ENCODE results near the gene BCL2L1. TPM values are rescaled to one million over a fixed set of nuclear protein-coding genes. Genes with fewer than 3 reads are reported as not detected.

BCL2L1 gene
- polyA plus RNA-seq, 2 donors, result 60.0 to 80.9 TPM

DNA sequence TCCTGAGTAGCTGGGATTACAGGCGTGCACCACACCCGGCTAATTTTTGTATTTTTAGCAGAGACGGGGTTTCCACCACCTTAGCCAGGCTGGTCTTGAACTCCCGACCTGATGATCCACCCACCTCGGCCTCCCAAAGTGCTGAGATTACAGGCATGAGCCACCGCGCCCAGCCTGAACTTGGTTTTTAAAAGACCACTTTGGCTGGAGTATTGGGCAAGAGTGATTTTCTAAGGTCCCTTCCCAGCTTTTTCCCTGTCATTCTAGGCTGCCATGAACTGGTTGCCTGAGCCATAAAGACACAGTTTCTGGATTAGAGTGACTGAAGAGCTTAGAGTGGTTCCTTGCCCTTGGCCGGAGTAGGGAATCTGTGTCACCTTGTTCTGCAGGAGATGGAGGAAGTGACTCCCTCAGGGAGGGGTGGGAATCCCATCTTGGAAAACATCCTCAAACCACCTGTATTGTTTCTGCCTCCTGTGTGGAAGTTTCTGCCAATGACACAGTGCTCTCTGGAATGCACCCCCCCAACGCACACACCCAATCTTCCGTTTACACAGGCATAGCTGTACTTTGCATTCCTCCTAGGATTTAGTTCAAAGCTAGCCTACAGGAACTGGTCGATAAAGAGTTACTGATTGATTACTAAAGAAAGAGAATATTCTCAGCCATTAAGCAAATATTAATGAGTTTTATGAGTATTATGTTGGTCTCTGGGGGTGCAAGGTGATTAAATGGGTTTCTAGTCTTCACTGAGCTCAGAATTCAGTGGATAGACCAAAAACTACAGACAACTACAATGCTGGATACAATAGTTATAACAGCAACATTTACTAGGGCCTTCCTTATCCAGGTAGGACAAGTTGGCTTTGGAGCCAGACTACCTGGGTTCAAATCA is 18.2 kb downstream of the BCL2L1 start:
- Histone ChIP-seq H3K36me3 (ENCODE audit: control insufficient read depth in 2 of 2, insufficient read depth in 2 of 2, low read length in 1 of 2) (peaks cover 5 to 10% of the 10 kb centered on the region in 2 donors), H3K4me1 (ENCODE audit: control insufficient read depth in 2 of 2, insufficient read depth in 2 of 2, low read length in 1 of 2) (peaks cover 17 to 25% of the 10 kb centered on the region in 2 donors)
- 49 to 50% methylated on average over 11 of the region's 11 CpGs for WGBS, 2 donors

DNA sequence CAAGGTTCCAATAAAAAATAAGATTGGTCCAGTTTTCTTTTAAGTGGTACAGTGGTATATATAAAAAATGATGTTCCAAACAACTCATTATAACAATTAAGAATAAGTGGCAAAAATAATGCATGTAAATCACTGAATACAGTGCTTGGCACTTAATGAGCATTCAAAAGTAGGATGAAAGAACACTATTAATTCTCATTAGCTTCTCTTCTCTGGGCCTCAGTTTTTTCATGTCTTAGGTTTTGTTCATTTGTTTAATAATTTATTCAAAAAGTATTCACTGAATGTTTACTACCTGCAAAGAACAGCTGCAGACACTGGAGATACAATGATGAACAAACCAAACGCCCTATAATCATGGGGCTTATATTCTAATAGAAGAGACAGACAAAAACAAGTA is 21.1 kb downstream of the BCL2L1 start:
- peaks cover 15 to 16% of the 10 kb centered on the region in 2 donors for H3K4me1 ChIP-seq (ENCODE audit: control insufficient read depth in 2 of 2, insufficient read depth in 2 of 2, low read length in 1 of 2)

More for the DNA sequence above, 18.2 kb downstream of the BCL2L1 start:
- peak overlapping the region; percentile 88 to 91 for H3K27ac ChIP-seq (ENCODE audit: low read depth in 2 of 2, low read length in 1 of 2)
- H3K9me3 ChIP-seq (ENCODE audit: control insufficient read depth in 2 of 2, insufficient read depth in 1 of 2, low read depth in 1 of 2, low read length in 1 of 2), result no peaks in the 10 kb centered on the region
- H3K27me3 ChIP-seq (ENCODE audit: control insufficient read depth in 1 of 2, insufficient read depth in 2 of 2, low read length in 2 of 2), result no peaks in the 10 kb centered on the region
- no peak overlapping the region for H3K4me3 ChIP-seq (ENCODE audit: low read depth in 1 of 2, low read length in 2 of 2)

DNA sequence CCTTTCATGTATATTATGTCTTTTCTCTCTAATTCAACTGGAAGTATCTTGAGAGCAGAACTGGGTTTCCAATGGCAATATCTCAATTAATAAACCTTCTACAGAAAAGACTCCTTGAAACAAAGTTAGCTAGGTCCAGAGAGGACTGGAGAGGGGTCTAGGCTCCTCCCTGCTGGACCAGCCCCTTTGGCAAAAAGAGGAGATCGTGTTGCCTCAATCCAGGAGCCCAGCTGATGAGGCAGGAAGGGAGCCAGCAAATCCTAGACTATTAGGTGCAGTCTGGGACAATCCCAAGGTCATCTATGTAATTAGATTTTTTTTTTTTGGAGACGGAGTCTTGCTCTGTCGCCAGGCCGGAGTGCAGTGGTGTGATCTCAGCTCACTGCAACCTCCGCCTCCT is 21.9 kb downstream of the BCL2L1 start:
- Histone ChIP-seq H3K27me3 (ENCODE audit: control insufficient read depth in 1 of 2, insufficient read depth in 2 of 2, low read length in 2 of 2) (no peaks in the 10 kb centered on the region), H3K4me1 (ENCODE audit: control insufficient read depth in 2 of 2, insufficient read depth in 2 of 2, low read length in 1 of 2) (peaks cover 15 to 16% of the 10 kb centered on the region in 2 donors), H3K27ac (ENCODE audit: low read depth in 2 of 2, low read length in 1 of 2) (no peak overlapping the region), H3K9me3 (ENCODE audit: control insufficient read depth in 2 of 2, insufficient read depth in 1 of 2, low read depth in 1 of 2, low read length in 1 of 2) (no peaks in the 10 kb centered on the region), H3K36me3 (ENCODE audit: control insufficient read depth in 2 of 2, insufficient read depth in 2 of 2, low read length in 1 of 2) (peaks cover 4 to 6% of the 10 kb centered on the region in 2 donors), H3K4me3 (ENCODE audit: low read depth in 1 of 2, low read length in 2 of 2) (no peak overlapping the region)
- WGBS, 2 donors, result 78 to 90% methylated on average over 5 of the region's 5 CpGs

More for the DNA sequence above, 21.1 kb downstream of the BCL2L1 start:
- H3K27me3 ChIP-seq (ENCODE audit: control insufficient read depth in 1 of 2, insufficient read depth in 2 of 2, low read length in 2 of 2), result no peaks in the 10 kb centered on the region
- H3K9me3 ChIP-seq (ENCODE audit: control insufficient read depth in 2 of 2, insufficient read depth in 1 of 2, low read depth in 1 of 2, low read length in 1 of 2), result no peaks in the 10 kb centered on the region
- H3K4me3 ChIP-seq (ENCODE audit: low read depth in 1 of 2, low read length in 2 of 2), result no peak overlapping the region
- H3K27ac ChIP-seq (ENCODE audit: low read depth in 2 of 2, low read length in 1 of 2), result no peak overlapping the region
- H3K36me3 ChIP-seq (ENCODE audit: control insufficient read depth in 2 of 2, insufficient read depth in 2 of 2, low read length in 1 of 2), result peaks cover 0 to 6% of the 10 kb centered on the region in 2 donors
- WGBS, 2 donors, result 73 to 83% methylated on average over 1 of the region's 1 CpG

DNA sequence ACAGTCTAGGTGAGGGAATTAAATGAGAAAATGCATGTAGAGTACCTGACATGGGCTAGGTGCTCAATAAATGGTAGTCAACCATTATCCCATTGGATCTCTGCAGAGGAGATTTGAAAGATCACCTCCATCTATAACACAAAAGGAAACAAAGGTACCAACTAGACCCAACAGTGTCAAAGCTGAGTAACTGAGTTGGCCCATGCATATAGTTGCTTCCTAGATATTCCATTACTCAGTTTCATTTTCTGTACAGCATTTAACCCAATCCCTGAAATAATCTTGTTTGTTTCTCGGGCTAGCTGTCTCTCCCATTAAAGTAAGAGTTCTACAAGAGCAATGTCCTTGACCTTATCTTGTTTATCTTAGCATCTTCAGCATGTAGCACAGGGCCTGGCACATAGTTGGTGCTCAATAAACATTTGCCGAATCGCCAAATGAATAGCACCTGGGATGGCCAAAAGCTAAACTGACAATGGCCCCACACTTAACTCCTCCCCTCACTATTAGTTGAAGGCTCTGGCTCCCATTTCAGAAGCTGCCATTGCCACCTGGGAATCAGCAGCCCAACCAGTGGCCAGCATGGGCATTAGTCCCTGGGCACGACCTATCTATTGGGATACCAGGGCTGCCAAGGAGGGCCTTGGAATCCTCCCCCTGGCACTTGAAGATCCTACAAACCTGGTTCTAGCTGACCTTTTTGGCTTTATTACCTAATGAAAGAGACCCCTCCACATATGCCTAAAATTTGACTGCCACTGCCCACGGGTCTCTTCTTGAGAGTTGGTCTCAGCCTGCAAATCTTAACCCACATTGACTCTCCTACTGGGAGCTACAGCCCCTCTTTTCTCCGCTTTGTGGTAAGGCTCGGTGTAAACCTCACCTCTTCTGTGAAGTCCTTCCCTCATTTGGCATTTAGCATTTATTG is 22.6 kb downstream of the BCL2L1 start:
- WGBS, 2 donors, result 89 to 90% methylated on average over 7 of the region's 7 CpGs
- peaks cover 11% of the 10 kb centered on the region in 2 donors for H3K4me1 ChIP-seq (ENCODE audit: control insufficient read depth in 2 of 2, insufficient read depth in 2 of 2, low read length in 1 of 2)
- no peaks in the 10 kb centered on the region for H3K27me3 ChIP-seq (ENCODE audit: control insufficient read depth in 1 of 2, insufficient read depth in 2 of 2, low read length in 2 of 2)

DNA sequence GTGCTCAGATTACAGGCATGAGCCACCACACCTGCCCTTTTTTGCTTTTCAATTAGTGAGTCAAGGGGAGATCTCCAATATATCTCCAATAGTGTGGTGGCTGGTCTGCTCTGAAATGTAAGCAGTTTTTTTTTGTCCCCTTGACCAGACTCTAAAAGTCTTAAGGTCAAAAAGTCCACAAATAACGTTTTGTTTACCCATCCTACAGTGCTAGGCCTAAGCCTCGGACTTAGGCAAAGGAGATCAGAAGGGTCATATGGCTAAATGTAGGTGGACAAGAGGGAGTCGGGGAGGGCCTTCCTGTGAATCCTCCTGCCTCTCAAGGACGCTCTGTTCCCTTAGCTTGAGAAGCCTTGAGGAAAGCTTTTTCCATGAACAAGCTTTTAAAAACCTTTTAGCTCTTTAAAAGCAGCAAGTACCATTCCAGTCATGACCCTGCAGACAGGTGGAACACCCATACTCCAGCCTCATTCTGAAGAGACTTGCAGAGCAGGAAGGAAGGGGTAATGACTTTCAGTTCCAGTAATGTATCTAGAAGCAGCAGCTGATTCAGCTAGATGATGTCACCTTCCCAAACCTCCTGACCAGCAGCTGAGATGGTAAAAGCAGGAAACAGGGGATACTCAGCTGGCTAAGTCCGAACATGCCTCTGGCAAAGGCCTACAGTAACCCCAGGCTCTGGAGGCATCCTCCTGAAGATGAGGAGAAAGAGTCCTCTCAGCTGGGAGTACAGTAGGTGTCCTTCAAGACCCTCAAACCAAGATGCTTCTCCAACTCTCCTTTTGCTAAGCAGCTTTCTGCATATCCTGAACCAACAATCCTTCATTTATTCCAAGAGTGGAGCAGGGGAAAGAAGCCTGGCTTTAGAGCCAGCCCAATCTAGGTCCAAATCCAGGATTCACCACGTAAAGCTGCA is 23.6 kb downstream of the BCL2L1 start:
- Histone ChIP-seq H3K36me3 (ENCODE audit: control insufficient read depth in 2 of 2, insufficient read depth in 2 of 2, low read length in 1 of 2) (peaks cover 6% of the 10 kb centered on the region in 2 donors), H3K27ac (ENCODE audit: low read depth in 2 of 2, low read length in 1 of 2) (peak overlapping the region; percentile 74 to 93), H3K4me1 (ENCODE audit: control insufficient read depth in 2 of 2, insufficient read depth in 2 of 2, low read length in 1 of 2) (peaks cover 7 to 11% of the 10 kb centered on the region in 2 donors), H3K9me3 (ENCODE audit: control insufficient read depth in 2 of 2, insufficient read depth in 1 of 2, low read depth in 1 of 2, low read length in 1 of 2) (no peaks in the 10 kb centered on the region), H3K27me3 (ENCODE audit: control insufficient read depth in 1 of 2, insufficient read depth in 2 of 2, low read length in 2 of 2) (no peaks in the 10 kb centered on the region), H3K4me3 (ENCODE audit: low read depth in 1 of 2, low read length in 2 of 2) (no peak overlapping the region)
- 52% methylated on average over 6 of the region's 6 CpGs for WGBS, 2 donors

More for the DNA sequence above, 22.6 kb downstream of the BCL2L1 start:
- peak overlapping the region; percentile 74 to 93 for H3K27ac ChIP-seq (ENCODE audit: low read depth in 2 of 2, low read length in 1 of 2)
- H3K9me3 ChIP-seq (ENCODE audit: control insufficient read depth in 2 of 2, insufficient read depth in 1 of 2, low read depth in 1 of 2, low read length in 1 of 2), result no peaks in the 10 kb centered on the region
- no peak overlapping the region for H3K4me3 ChIP-seq (ENCODE audit: low read depth in 1 of 2, low read length in 2 of 2)
- peaks cover 6% of the 10 kb centered on the region in 2 donors for H3K36me3 ChIP-seq (ENCODE audit: control insufficient read depth in 2 of 2, insufficient read depth in 2 of 2, low read length in 1 of 2)

DNA sequence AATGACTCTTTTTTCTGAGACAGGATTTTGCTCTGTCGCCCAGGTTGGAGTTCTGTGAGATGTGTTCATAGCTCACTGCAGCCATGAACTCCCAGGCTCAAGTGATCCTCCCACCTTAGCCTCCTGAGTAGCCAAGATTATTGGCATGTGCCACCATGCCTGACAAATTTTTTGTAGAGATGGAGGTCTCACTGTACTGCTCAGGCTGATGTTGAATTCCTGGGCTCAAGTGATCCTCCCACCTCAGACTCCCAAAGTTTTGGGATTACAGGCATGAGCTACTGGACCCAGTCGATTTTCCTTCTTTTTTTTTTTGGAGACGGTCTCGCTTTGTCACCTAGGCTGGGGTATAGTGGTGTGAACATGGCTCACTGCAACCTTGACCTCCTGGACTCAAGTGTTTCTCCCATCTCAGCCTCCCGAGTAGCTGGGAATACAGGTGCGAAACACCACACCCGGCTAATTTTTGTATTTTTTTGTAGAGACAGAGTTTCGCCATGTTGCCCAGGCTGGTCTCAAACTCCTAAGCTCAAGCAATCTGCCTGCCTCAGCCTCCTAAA is 24.3 kb downstream of the BCL2L1 start:
- H3K27ac ChIP-seq (ENCODE audit: low read depth in 2 of 2, low read length in 1 of 2), result peak overlapping the region; percentile 74 to 86
- peaks cover 7 to 11% of the 10 kb centered on the region in 2 donors for H3K4me1 ChIP-seq (ENCODE audit: control insufficient read depth in 2 of 2, insufficient read depth in 2 of 2, low read length in 1 of 2)
- H3K27me3 ChIP-seq (ENCODE audit: control insufficient read depth in 1 of 2, insufficient read depth in 2 of 2, low read length in 2 of 2), result no peaks in the 10 kb centered on the region
- no peak overlapping the region for H3K4me3 ChIP-seq (ENCODE audit: low read depth in 1 of 2, low read length in 2 of 2)
- no peaks in the 10 kb centered on the region for H3K9me3 ChIP-seq (ENCODE audit: control insufficient read depth in 2 of 2, insufficient read depth in 1 of 2, low read depth in 1 of 2, low read length in 1 of 2)
- H3K36me3 ChIP-seq (ENCODE audit: control insufficient read depth in 2 of 2, insufficient read depth in 2 of 2, low read length in 1 of 2), result peaks cover 6% of the 10 kb centered on the region in 2 donors
- WGBS, 2 donors, result 93 to 94% methylated on average over 8 of the region's 8 CpGs

DNA sequence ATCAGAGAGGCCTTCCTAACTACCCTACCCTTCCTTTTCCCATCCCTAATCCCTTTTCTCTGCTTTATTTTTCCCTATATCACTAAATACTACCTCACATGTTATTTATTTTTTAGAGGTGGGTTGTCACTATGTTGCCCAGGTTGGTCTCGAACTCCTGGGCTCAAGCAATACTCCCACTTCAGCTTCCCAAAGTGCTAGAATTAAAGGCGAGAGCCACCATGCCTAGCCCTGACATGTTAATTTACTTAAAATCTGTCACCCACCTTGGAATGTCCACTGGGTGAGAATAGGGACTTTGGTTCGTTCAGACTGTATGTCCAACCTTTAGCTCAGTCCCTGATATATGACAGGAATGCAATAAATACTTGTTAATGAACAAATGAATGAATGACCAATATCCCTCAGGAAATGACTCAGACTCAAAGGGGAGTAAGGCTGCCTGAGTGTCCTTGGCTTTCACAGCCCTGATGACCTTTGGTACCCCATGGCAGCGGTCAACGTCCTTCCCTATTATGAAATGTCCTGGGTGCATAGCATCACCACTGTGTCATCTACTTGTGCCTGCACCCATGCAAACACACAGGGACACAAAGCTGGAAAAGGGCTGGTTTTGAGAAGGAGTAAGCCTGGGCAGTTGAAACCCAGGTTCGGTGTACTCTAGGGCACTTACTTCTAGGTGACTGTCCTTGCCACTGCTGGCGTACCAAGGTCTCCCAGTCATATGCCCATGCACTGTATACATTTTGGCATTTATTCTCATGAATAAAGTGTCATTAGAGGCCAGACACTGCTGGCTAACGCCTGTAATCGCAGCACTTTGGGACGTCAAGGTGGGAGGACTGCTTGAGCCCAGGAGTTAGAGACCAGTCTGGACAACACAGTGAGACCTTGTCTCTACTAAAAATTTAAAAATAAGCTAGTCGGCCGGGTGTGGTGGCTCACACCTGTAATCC is 26.5 kb downstream of the BCL2L1 start:
- H3K27ac ChIP-seq (ENCODE audit: low read depth in 2 of 2, low read length in 1 of 2), result peak overlapping the region in 1 of 2 donors; percentile 24
- 92 to 93% methylated on average over 12 of the region's 12 CpGs for WGBS, 2 donors
- H3K4me1 ChIP-seq (ENCODE audit: control insufficient read depth in 2 of 2, insufficient read depth in 2 of 2, low read length in 1 of 2), result peaks cover 7 to 11% of the 10 kb centered on the region in 2 donors
- H3K4me3 ChIP-seq (ENCODE audit: low read depth in 1 of 2, low read length in 2 of 2), result no peak overlapping the region
- peaks cover 6% of the 10 kb centered on the region in 2 donors for H3K36me3 ChIP-seq (ENCODE audit: control insufficient read depth in 2 of 2, insufficient read depth in 2 of 2, low read length in 1 of 2)
- H3K27me3 ChIP-seq (ENCODE audit: control insufficient read depth in 1 of 2, insufficient read depth in 2 of 2, low read length in 2 of 2), result no peaks in the 10 kb centered on the region
- no peaks in the 10 kb centered on the region for H3K9me3 ChIP-seq (ENCODE audit: control insufficient read depth in 2 of 2, insufficient read depth in 1 of 2, low read depth in 1 of 2, low read length in 1 of 2)

Data from esophagus (tissue), 2 donors.